Forelimb muscle (tissue), 1 donor: Measurements from ENCODE around the gene PRPF19. TPM values are rescaled to one million over a fixed set of nuclear protein-coding genes. Genes with fewer than 3 reads are reported as not detected.
A peak's percentile ranks its signal among the peaks of the same experiment; 100 is the strongest.

Source experiments
- DNase-seq: peaks from one replicate; pipeline ENCODE4 v3.0.0-alpha.2; 2013; ENCODE audit warnings: low read depth
- polyA plus RNA-seq: library from polyadenylated mRNA; unstranded; fragments of 120-200 nt; gene quantifications from one replicate; pipeline ENCODE4 v1.2.1, GENCODE V29; 2013; ENCODE audit not compliant: insufficient read length

PRPF19 gene
- polyA plus RNA-seq, 1 donor, result 56.6 TPM

DNA sequence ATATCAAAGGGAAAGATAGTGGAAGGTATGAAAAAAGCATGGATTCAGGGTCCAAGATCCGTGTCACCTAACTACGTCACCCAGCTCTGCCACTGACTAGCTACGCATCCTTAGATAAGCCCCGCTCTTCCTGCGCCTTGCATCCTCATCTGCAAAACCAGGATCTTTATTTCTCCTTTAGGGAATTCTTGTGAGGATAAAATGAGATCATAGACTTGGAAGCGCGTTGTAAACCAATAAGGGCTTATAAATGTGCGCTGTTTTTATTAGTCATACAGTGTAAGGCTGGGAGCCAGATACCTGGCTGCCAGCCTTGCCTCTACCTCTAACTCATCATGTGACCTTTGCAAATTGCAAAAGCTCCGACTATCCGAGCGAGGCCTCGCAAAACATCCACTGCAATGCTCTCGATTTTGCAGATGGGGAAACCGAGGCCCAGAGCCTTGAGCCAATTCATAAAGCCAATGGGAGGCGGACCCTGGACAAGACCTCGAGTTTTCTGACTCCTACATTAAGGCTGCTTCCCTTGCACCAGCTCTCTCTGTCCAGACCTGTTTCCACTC, 753 bp downstream of the PRPF19 start:
- no peak for DNase-seq

DNA sequence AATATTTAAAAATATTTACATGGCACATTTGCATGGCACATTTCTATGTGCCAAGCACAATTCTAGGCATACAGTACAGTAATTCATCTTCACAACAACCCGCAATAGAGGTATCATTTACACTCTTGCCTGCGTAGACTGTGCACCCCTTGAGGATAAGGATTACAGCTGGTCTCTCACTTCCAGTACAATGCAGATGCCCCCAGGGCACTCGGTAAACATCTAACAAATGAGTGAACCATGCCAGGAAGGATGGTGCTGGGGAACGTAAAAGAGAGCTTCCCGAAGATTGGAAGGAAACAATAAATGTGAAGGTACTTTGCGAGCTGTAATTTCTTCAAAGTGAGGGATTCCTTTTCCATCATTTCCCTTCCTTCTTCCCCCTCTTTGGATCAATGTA, 1.3 kb downstream of the PRPF19 start:
- no peak for DNase-seq

DNA sequence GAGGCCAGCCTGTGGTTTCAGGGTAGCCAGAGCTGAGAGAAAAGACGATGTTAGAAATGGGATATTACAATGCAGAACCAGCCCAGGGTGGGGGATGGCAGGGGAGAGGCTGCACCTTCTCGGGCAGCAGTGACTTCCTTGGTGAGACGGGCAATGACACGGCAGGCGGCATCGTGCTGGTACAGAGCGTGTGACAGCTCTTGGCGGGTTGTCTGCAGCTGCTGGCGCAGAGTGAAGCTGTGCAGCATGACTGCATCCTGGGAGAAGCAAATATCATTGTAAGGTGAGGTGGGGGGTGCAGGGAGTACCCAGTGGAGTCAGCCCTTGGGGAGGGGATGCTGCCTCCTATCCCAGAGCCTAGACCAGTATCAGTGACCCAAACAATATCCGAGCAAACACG, 3.8 kb downstream of the PRPF19 start:
- no peak for DNase-seq

DNA sequence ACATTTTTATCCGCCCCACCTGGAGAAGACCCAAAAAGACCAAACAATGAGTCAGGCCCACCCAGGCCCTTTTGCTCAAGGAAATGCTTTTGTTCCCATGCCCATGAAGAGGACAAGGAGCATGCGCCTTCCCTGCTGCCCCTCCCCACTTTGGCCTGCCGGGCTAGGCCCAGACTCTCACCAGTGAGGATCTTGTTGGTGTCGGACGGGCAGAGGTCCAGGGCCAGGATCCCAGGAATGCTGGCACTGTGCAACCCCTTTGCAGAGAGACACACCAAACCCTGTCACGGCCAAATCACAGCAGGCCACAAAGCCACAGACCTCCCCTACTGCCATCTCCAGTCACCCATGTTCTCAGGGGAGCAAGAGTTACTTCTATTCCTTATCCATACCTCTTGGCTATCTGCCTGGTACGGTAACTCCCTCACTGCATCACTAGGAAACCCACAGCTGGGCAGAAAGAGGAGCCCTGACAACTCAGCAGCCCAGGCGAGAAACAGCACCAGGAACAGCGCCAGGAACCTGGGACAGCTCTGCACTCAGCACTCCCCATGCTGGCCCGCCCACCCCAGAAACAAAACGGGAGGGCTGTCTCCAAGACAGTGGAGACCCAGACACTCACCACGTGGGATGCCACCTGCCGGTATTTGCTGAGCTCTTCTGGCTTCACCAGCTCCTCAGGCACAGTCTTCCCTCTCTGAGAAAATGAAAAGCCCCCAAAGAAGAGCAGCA, 5.5 kb downstream of the PRPF19 start:
- no peak for DNase-seq

DNA sequence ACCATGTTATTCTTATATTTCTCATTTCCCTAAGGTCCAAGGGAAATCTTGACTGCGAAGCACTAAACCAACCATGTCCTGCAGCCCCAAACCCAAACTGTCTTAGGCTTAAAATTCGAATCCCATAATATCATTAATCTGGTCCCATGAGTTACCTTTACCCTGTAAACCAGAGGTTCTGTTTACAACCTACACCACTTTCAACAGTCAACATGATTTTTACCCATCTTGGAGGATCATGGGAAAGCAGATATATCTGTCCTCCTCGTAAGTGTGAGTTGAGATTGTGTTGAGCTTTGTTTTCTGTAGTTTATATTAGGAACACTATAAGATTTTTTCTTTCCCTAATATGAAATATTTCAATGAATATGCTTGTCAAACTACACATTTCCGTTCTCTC, 6.4 kb downstream of the PRPF19 start:
- DNase-seq, result no peak

DNA sequence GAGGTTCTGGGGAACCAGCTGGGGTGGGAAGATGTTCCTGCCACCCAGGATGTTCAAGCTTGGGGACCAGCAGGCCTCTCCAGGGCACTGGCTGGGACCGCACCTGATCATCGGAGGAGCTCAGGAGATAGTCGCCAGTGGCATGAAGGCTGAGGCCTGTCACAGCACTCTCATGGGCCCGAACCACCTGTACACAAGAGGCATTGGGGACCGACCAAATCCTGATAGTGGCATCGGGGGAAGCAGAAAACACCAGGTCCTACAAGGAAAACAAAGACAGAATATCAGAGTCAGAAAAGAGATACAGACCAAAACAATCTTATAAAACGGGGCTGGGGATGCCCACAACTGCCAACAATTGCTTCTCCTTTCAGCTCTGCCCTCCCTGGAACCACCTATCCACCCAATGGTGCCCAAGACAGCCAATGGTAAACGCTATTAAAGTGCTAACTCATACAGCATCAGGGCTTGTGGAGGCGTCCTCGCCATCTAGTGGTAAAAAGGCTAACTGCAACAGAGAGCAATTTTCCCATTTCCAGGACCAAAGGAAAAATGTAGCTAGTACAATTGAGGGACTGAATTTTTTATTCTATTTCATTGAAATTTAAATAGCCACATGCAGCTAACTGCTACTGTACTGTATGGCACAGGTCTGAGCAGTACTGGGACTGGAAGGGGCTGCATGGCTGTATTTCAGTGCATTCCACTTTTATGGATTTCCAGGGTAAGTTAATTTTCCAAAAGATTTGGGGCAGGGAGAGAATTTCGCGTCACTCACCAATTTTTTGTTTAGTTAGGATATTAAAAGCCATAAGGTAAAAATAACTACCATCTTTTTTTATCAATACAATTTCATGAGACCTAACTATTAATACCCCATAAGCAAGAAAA, 7.1 kb downstream of the PRPF19 start:
- no peak for DNase-seq

DNA sequence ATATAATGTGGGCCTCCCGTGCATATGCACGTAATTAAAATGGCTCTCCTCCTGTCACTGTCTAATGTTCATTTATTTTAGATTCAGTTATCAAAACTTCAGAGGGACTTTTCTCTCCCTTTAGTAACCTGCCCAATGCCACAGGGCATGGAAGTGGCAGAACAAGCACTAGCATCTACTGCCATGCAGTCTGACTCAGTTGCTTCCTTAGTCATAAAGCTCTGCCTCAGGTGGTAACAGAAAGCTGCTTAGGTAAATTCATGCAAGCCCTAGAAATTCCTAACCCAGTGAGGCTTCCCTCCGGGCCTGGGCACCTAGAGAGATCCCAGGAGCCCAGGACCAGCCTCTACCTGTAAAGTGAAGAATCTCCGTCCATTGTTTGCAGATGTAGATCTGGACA, 8.9 kb downstream of the PRPF19 start:
- no peak for DNase-seq

DNA sequence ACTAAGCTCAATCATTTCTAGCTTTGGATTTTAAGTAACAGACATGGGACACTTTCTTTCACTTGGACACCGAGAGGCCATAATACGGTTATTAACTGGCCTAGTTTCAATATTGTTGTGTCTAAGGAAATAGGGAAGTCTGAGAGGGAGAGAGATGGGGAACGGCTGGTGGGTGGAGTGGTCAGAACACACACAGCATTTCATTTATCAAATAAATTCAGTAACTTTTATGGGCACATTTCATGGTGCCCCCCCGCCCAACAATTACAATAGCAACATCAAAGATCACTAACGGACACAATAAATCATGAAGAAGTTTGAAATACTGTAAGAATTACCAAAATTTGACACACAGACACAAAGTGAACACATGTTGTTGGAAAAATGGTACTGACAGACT, 10.7 kb downstream of the PRPF19 start:
- no peak for DNase-seq

DNA sequence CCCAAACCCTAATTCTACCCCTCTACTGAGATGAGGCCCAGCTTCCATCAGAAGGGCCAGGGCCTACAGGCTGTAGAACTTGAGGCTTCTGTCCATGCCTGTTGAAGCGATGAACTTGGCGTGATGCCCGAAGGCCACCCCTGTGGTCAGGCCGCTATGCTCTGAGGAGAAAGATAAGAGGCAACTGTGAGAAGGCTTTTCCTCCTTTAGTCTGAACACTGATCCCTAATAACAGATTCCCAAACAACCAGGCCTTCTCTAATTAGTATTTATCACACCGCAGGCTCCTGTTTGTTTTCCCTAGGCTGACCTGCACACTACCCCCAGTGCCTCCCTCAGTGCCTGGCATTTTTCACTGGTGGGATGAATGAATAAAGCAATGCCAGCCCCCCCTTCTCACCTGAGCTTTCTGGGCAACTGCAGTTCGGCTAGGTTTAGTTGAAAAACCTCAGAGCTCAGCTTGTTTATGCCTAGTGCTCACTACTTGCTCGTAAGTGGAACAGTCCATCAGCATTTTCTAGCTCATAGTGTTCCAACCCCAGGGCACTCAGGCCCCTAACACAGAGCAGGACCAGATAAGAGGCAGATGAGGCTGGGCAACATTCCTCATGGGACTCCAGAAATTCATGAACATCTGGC, 15.2 kb downstream of the PRPF19 start:
- DNase-seq, result no peak

DNA sequence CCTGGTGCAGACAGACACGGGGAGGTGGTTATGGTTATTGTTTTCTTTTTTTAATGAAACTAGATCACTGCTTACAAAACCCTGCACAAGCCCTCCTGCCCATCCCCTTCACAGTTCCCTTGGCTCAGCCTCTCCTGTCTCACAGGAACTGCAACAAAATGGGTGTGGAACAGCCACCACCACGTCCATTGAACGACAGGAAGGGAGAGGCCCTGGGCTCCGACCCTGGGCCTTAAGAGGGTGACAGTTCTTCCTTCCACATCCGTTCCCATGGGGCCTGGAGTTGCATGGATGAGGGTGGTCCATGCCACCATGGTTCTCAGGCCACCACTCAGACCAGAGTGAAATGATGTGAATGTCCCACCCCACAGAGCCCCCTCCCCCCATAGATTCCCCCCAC, 15.7 kb downstream of the PRPF19 start:
- DNase-seq, result no peak

DNA sequence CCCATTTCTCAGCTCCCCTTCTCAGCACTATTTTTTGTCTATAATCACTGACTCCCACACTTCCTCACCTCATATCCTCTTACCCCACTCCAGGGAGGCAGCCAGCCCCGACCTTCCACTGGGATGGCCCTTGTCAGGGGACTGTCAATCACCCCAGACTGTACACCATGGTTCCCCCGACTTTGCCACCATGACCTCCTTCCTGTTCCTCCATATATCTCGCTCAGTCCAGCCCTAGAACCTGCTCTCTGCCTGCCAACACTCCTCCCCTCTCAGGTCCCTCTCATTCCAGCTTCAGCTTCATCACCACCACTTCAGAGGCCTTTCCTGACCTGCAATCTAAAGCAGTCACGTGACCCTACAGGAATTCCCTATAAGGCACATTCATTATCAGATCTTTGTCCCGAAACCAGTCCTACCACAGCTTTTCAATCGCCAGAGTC, 16.5 kb downstream of the PRPF19 start:
- DNase-seq, result no peak

DNA sequence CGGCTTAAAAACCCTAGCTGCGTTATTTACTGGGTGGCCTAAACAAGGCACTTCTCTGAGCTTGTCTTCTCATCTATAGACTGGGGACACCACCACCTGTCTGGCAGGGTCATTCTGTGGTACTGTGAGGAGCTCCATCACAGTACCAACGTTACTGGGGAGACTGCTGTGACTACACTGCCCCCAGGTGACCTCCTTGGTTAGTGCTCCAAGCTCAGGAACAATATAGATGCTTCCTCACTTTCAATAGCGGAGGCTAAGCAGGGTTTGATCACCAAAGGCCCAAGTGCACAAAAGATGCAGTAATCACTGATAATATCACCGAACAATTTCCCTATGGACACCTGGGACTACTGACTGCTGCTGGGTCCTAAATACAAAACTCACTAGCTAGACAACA, 18.8 kb downstream of the PRPF19 start:
- no peak for DNase-seq

DNA sequence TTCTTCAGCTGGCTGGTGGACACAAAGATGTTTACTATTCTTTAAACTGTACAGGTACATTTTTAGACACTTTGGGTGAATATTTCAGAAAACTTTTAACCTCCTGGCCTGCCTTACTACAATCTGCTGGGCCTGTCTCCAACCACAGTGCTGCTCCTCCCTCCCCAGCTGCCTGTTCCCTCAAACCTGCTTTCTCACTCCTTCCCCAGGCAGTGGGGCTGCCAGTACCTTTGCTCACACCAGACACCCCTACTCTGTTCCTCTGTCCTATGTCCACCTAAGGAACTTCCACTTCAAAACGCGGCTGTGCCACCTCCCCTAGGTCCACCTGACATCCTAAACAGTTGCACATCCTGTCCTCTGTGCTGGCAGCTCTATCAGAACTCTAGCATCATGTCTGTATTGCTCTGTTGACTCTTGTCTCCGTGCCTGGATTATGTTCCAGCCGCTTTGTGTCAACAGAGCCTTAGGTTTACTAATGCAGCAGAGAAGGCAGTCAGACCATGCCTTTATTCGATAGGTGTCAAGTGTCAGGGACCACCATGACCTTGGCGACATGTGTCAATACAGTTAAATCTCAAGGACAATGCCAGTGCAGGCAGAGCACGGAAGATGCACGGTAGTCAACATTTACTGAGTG, 25.6 kb downstream of the PRPF19 start:
- DNase-seq, result no peak

DNA sequence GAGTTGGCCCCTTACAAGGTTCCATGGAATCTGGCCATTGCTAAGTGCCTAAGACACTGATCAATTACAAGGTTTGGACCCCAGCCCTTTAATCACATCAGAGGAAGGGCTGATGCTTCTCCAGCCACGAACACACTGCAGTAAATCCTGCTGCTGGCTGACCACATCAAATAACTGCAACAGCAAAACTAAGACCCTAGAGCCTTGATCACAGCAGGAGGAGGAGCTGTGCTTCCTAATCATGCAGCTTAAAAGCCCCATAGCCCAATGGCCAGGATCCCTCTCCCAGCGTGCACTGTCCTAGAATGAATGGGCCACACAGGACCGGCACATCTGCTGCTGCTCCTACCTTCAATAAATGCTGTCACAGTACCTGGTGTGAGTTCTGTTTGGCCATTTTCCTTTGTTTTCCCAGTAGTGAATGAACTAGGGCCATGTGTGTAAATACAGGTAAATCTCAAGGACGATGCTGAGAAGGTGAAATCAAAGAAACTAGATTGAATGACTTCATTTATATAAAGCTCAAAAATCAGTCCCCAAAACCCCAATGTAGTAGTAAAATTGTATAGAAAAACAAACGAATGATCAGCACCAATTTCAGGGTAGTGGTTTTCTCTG, 26.3 kb downstream of the PRPF19 start:
- DNase-seq, result no peak

DNA sequence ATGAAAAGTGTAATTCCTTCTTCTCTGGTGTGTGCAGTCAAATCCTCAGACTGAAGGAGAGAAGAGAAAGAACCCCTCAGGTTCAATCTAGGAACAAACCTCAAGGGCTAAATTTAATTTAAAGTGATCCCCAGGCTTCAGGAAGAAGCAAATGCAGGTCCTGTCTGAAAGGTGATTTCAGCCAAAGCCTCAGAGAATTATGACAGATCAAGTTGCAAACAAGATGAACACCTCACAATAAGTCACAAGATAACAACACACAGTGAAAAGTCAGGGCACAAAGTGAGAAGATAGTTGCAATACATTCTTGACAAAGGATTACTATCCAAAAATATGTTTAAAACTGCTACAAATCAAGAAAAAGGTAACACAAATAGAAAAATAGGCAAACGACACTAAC, 27.3 kb downstream of the PRPF19 start:
- no peak for DNase-seq

DNA sequence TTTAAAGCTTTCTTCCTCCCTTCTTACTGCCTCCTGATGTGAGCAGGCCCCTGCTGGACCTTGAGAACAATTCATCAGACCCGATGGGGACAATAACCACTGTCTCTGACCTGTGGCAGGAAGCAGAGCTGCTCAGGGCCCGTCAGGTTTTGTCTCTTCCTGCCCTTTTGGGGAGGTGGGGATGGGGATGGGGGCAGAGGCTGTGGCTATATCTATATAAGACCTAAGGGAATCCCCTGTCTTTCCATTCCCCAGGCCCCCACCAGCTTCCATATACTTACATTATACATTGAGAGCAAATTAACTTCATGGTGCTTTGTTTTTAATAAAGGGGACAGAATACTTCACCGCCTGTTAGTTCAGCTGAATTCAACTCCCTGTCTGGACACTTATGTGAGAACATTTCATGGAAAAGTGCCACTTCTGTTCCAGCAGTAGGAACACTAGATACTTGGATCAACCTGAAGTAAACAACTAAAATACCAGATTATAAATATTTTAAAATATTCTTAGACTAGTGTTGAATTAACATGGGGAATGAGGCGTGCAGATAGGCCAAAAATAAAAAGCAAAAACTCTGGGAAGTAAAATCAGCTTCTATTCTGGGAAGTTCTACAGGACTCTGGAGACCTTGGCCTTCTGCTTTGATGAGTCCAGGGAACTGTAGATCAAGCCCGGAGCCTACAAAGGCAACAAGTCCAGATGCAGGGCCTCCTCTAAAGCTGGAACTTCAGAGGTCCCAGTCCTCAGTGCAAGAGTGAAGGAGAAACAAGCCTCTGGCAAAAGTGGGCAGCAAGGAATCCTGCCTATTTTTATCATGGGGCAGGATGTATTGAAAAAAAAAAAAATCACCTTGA, 27.9 kb downstream of the PRPF19 start:
- peak; percentile 73 for DNase-seq

DNA sequence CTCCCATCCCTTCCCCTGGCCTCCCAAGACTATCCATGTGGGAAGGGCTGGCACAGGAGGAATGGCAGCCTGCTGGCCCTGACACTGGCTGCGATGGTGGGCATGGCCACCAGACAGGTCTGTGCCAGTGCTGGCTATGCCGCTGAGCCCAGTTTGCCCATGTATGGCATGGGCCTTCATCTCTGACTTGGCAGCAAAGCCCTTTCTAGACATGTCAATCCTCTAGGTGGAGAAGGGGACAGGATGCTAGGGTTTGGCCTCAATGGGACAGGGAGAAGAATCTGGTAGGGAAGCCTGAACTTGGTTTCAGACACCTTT, 30.3 kb downstream of the PRPF19 start:
- DNase-seq, result no peak

DNA sequence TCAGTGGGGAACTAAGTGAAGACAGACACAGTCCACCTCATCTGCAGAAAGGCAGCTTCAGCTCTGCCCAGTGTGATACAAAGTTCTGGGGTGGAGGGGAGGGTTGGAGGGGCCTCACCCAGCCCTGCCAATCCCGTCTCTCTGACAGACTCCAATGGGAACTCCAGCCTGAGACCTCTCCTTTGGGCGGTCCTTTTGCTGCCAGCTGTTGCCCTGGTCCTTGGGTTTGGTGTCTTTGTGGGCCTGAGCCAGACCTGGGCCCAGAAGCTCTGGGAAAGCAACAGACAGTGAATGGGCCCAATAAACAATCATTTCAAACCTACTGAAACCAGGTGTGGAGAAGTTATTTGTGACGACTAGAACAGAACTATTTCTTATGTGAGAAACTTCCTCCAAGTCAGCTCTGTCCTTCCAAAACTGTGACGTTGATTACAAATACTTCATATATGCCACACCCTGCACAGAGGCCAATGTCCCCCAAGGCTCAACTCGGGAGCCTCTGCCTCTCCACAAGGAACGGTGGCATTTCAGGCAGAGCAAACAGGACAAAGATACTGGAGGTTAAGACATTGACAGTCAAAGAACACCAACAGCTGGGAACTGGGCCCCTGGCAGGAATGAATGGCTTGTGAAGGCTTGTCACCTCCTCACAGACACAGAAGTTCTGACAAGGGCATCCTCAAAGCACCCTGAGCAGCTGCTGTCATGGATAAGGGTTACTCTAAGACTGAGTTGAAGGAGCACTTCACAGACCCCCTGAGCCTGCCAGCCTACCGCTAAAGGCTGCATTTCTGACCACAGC, 30.8 kb downstream of the PRPF19 start:
- no peak for DNase-seq
